Measurements from ENCODE around the gene DPH7.
"Not testable (repeated sequence)": the region's sequence is repeated elsewhere in the genome, so short reads cannot be mapped to it uniquely, and the experiment has no call there.

The DPH7 gene

DNA sequence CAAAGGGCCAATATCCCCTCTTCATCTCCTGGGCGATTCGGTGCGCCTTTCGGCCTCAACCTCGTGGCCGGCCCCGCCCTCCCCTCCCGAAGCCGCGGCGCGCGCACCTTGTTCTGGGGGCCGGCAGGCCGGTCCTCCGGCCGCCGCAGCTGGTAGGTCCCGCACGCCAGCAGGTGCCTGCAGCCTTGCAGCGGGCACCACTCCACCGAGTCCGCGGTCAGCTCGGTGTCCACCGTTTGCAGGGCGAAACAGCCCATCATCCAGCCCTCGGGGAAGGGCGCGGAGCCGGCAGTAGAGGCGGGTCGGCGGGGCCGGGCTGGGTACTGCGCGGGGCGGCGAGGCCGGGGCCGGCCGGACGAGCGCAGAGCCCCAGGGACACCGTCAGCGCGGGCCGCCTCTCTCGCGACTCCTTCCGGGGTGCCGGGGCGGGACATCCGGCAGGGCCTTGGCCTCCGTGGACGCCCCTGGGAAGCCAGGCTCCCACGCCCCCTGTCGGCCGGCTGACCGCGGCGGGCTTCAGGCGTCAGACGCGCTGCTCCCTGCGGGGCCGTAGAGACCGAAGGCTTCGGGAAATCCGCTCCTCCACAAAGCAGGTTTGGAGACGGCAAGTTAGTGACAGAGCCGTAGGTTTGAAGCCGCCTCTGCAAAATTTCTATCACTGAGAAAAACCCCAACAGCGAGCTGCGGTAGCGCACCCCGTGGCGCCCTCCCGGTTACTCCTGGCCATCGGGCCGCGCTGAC, at the start of gene DPH7:
Gene DPH7, minus strand, starts transcription at position 408 of the 741 bp plus-strand sequence. Its CDS starts 148 bp downstream, at position 260.
- H3K4me1 Mint-ChIP-seq: peaks cover 28% of the 10 kb centered on the region
- H3K36me3 Mint-ChIP-seq: peaks cover 2% of the 10 kb centered on the region
- peak within 1 kb of the TSS; percentile 87 for H3K4me3 Mint-ChIP-seq

DNA sequence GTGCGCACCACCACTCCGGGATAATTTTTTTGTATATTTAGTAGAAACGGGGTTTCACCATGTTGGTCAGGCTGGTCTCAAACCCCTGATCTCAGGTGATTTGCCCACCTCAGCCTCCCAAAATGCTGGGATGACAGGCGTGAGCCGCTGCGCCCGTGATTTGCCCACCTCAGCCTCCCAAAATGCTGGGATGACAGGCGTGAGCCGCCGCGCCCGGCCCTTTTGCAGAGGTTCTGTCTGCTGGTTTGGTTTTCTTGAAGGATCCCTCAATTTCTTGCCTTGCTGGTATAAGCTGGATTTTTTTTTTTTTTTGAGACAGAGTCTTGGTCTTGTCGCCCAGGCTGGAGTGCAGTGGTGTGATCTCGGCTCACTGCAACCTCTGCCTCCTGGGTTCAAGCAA, 48.7 kb upstream of the DPH7 start:
- H3K27ac Mint-ChIP-seq, H3K27me3 Mint-ChIP-seq, H3K4me3 Mint-ChIP-seq, H3K9me3 Mint-ChIP-seq, H3K36me3 Mint-ChIP-seq: not testable (repeated sequence)
- H3K4me1 Mint-ChIP-seq: peaks cover 71% of the 10 kb centered on the region

More for the DNA sequence above, at the start of gene DPH7:
- Mint-ChIP-seq H3K27ac (peak within 1 kb of the TSS; percentile 51), H3K9me3 (no peaks in the 10 kb centered on the region), H3K27me3 (no peaks in the 10 kb centered on the region)

DNA sequence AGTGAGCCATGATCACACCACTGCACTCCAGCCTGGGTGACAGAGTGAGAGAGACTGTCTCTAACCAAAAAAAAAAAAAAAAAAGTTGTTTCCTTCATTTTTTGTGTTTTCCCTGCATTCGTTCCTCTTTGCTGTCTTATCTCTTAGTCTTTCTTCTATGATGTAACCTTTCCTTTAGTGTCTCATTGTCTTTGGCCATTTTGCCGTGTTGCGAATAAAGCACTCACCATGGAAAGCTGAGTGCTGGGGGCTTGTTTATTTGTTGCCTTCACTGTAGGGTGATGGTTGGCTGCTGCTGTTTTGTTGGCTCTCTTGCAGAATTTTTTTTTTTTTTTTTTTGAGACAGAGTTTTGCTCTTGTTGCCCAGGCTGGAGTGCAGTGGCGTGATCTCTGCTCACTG, 47.7 kb upstream of the DPH7 start:
- Mint-ChIP-seq H3K36me3 (peaks cover 3% of the 10 kb centered on the region), H3K4me3 (peak overlapping the region; percentile 9), H3K27me3 (no peaks in the 10 kb centered on the region), H3K27ac (peak overlapping the region; percentile 96), H3K4me1 (peaks cover 68% of the 10 kb centered on the region), H3K9me3 (no peaks in the 10 kb centered on the region)

- Mint-ChIP-seq H3K4me3 (peak overlapping the region; percentile 47), H3K27ac (peak overlapping the region; percentile 23), H3K4me1 (peaks cover 60% of the 10 kb centered on the region)
- H3K36me3 Mint-ChIP-seq, H3K27me3 Mint-ChIP-seq, H3K9me3 Mint-ChIP-seq: not testable (repeated sequence)
These were observed 43.5 kb upstream of the DPH7 start for GRCh38 chr9:137622211-137622610.

DNA sequence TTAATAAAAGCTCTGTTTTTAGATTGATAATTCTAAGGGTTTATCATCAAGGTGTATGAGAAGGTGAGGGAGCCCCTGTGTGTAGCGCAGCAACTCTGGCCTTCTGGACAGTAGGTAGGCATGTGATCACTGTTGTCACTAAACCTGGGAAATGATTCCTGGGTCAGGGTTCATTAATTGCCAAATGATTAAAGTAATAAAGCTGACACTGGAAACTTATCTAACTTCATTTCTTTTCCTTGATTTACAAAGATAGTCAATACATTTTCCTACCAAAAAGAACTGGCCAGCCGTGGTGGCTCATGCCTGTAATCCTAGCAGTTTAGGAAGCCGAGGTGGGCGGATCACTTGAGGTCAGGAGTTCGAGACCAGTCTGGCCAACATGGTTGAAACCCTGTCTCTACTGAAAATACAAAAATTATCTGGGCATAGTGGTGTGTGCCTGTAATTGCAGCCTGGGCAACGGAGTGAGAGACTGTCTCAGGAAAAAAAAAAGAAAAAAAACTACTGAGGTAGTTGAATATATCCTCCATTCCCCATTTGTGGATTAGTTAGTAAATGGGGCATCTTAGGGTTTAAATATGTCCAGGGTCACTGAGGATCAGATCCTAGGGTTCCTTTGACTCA, 42.5 kb upstream of the DPH7 start:
- H3K4me3 Mint-ChIP-seq: peak overlapping the region; percentile 90
- no peak overlapping the region for H3K27ac Mint-ChIP-seq
- H3K4me1 Mint-ChIP-seq: peaks cover 57% of the 10 kb centered on the region
- H3K36me3 Mint-ChIP-seq: peaks cover 3% of the 10 kb centered on the region
- no peaks in the 10 kb centered on the region for H3K9me3 Mint-ChIP-seq
- H3K27me3 Mint-ChIP-seq: no peaks in the 10 kb centered on the region

GRCh38 chr9:137620581-137620980, 41.9 kb upstream of the DPH7 start:
- no peaks in the 10 kb centered on the region for H3K27me3 Mint-ChIP-seq
- H3K9me3 Mint-ChIP-seq: no peaks in the 10 kb centered on the region
- peaks cover 3% of the 10 kb centered on the region for H3K36me3 Mint-ChIP-seq
- H3K4me3 Mint-ChIP-seq: peak overlapping the region; percentile 90
- H3K27ac Mint-ChIP-seq: no peak overlapping the region
- peaks cover 55% of the 10 kb centered on the region for H3K4me1 Mint-ChIP-seq

DNA sequence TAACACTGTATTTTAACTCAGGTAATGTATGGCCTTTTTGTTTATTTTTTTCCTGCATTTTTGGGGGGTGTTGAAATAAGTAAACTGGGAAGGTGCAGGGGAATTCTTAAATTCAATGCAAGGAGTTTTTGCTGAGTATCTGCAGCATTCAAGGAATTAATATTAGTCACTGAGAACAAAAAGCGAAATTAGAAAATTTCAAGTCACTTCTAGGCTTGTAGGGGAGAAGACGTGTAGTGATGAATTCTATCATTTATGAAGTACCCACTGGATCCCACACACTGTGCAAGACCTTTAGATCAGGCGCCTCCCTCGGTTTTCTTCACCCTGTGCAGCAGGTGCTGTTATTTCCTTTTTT, 41.3 kb upstream of the DPH7 start:
- H3K4me3 Mint-ChIP-seq: peak overlapping the region; percentile 90
- H3K36me3 Mint-ChIP-seq: peaks cover 3% of the 10 kb centered on the region
- H3K4me1 Mint-ChIP-seq: peaks cover 49% of the 10 kb centered on the region
- H3K27me3 Mint-ChIP-seq: no peaks in the 10 kb centered on the region
- no peaks in the 10 kb centered on the region for H3K9me3 Mint-ChIP-seq
- peak overlapping the region; percentile 92 for H3K27ac Mint-ChIP-seq

DNA sequence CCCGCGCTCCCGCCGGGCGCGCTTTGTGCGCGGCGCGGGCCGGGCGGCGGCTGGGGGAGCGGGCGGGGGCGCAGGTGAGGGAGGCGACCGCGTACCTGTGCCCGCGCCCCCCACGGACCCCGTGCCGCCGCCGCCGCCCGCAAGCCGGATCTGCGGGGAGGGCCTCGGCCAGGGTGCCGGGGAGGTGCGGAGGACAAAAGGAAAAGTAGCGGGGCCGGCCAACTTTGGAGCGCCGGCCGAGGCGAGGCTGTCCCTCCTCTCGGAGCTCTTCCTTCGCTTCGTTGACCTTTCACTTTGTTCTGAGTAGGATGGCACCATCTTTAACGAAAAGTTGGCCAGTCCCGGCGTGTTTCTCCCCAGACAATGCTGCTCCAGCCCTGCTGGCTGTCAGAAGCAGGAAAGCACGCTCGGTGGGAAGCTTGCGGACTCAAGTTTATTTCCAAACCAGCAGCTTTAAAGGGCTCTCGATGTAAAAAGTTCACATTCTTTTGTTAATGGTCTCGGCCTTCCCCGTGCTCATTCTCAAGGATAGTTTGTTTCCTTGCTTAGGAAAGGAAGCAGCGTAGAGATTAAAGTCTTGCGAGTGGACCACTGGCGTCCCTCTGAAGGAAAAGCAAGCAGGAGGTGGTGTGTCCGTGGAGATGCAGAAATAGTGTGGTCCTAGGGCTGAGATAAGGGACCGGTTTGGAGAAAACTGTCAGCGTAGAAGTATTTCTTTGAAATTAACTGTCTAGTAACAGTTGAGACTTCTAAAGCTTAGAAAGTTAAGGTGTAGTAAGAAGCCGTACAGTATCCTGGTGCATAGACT, 40.7 kb upstream of the DPH7 start:
- H3K36me3 Mint-ChIP-seq: peaks cover 3% of the 10 kb centered on the region
- no peaks in the 10 kb centered on the region for H3K27me3 Mint-ChIP-seq
- H3K4me1 Mint-ChIP-seq: peaks cover 48% of the 10 kb centered on the region
- H3K4me3 Mint-ChIP-seq: peak overlapping the region; percentile 90
- peak overlapping the region; percentile 92 for H3K27ac Mint-ChIP-seq
- H3K9me3 Mint-ChIP-seq: no peaks in the 10 kb centered on the region

GRCh38 chr9:137618105-137619067, 39.7 kb upstream of the DPH7 start, which contains the start of gene EHMT1:
Gene EHMT1, plus strand, starts transcription at chr9:137619005. Its CDS starts 24 bp downstream, at chr9:137619029.
- no peaks in the 10 kb centered on the region for H3K27me3 Mint-ChIP-seq
- peak within 1 kb of the TSS; percentile 95 for H3K27ac Mint-ChIP-seq
- H3K36me3 Mint-ChIP-seq: peaks cover 3% of the 10 kb centered on the region
- no peaks in the 10 kb centered on the region for H3K9me3 Mint-ChIP-seq
- peak within 1 kb of the TSS; percentile 91 for H3K4me3 Mint-ChIP-seq
- H3K4me1 Mint-ChIP-seq: peaks cover 44% of the 10 kb centered on the region

DNA sequence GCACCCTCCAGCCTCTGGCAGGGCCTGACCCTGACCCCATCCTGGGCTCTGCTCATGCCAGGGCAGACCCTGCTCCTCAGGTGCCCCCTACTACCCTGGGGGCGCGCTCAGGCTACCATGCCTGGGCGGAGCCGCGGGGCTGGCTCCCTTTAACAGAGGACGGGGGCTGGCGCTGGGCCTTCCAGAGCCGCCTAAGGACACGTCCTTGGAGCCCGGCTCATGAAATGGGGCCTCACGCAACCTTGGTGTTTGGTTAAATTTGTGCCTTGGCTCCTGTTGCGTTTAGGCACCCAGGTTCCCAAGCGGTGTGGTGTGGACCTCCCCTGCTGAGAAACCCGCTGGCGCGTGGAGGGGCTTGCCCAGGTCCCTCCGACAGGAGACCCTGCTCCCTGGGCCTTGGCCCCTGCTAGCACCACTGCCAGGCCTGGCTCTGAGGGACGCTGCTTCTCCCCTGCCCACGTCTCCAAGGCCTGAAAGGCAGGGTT, 36.7 kb upstream of the DPH7 start:
- Mint-ChIP-seq H3K9me3 (no peaks in the 10 kb centered on the region), H3K36me3 (peaks cover 3% of the 10 kb centered on the region), H3K4me3 (no peak overlapping the region), H3K27me3 (no peaks in the 10 kb centered on the region), H3K27ac (no peak overlapping the region), H3K4me1 (peaks cover 39% of the 10 kb centered on the region)

GRCh38 chr9:137614631-137615386, 36.1 kb upstream of the DPH7 start:
- Mint-ChIP-seq H3K27ac (no peak overlapping the region), H3K9me3 (no peaks in the 10 kb centered on the region), H3K4me3 (no peak overlapping the region), H3K4me1 (peaks cover 37% of the 10 kb centered on the region), H3K36me3 (peaks cover 3% of the 10 kb centered on the region), H3K27me3 (no peaks in the 10 kb centered on the region)

GRCh38 chr9:137613738-137614523, 35.2 kb upstream of the DPH7 start:
- Mint-ChIP-seq H3K27me3 (no peaks in the 10 kb centered on the region), H3K4me1 (peaks cover 37% of the 10 kb centered on the region), H3K36me3 (peaks cover 2% of the 10 kb centered on the region), H3K27ac (no peak overlapping the region), H3K4me3 (no peak overlapping the region), H3K9me3 (no peaks in the 10 kb centered on the region)

- Mint-ChIP-seq H3K4me3 (no peak overlapping the region), H3K27me3 (no peaks in the 10 kb centered on the region), H3K36me3 (peaks cover 2% of the 10 kb centered on the region), H3K9me3 (no peaks in the 10 kb centered on the region), H3K27ac (no peak overlapping the region), H3K4me1 (peaks cover 37% of the 10 kb centered on the region)
These were observed 34.5 kb upstream of the DPH7 start for GRCh38 chr9:137613259-137613658.

DNA sequence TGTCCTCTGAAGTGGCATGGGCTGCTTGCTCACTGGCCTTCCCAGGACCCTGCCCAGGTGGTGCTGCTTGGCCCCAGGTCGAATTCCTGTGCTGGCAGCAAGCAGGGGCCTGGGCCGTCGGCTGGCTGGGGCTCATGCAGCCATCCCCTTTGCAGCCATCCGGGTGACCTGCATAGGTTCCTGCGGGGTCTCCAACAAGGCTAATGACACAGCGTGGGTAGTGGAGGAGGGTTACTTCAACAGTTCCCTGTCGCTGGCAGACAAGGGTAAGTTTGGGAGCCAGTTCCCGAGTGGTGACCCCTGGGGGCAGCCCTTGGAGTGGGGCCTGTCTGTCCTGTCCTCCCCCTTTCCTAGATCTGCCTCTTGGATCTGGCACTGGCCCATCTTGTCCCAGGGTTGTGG, 34.0 kb upstream of the DPH7 start:
- H3K27ac Mint-ChIP-seq: no peak overlapping the region
- H3K36me3 Mint-ChIP-seq: peaks cover 2% of the 10 kb centered on the region
- peaks cover 33% of the 10 kb centered on the region for H3K4me1 Mint-ChIP-seq
- no peak overlapping the region for H3K4me3 Mint-ChIP-seq
- no peaks in the 10 kb centered on the region for H3K9me3 Mint-ChIP-seq
- no peaks in the 10 kb centered on the region for H3K27me3 Mint-ChIP-seq
